ENCODE measurements around the gene TEX101.

Gene TEX101

DNA sequence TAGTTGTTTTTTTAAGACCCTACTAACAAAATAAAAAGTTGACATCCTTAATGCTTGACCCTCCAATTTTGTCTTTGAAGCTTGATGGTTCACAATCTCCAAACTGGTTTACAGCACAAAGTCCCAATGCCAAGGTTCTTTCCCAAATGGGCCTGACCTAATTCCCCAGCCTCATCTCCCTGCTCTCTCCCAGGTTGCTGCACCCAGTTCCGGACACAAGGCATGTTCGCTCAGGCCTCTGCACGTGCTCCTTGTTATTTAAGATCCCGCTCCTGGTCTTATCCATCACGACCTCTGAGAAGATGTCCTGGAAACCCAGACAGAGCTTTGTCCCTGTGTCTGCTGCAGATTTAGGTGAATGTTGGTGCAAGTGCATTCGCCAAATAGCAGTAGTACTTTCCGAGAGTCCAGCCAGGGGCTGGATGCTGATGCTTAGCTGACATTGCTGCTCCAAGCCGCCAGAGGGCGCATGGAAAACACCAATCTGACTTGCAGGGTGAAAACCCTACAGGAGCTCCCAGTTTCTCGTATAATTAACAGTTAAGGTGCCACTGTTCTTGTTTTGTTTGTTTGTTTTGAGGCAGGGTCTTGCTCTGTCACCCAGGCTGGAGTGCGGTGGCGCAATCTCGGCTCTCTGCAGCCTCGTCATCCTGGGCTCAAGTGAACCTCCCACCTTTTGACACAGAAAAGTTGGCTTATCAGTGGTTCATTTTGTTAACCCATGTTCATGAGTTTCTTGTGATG lies 32.2 kb downstream of the TEX101 start:
- peak; percentile 58 to 64 for DNase-seq (ENCODE audit: low read depth in 2 of 2)

DNA sequence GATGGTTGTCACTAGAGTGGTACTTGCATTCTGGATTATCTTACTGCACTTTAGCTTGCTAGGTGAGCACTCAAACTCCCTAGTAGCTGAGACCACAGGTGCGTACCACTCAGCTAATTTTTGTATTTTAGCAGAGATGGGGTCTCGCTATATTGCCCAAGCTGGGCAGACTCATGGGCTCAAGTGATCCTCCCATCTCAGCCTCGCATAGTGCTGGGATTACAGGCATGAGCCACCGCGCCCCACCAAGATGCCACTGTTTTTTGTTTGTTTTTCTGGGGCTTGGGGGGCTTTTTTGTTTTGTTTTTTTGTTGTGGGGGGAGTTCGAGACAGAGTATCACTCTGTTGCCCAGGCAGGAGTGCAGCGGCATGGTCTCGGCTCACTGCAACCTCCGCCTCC lies 33.0 kb downstream of the TEX101 start:
- DNase-seq (ENCODE audit: low read depth in 2 of 2): no peak

- no peak for DNase-seq (ENCODE audit: low read depth in 2 of 2)
These were observed 35.9 kb downstream of the TEX101 start for GRCh38 chr19:43450545-43450997.

DNA sequence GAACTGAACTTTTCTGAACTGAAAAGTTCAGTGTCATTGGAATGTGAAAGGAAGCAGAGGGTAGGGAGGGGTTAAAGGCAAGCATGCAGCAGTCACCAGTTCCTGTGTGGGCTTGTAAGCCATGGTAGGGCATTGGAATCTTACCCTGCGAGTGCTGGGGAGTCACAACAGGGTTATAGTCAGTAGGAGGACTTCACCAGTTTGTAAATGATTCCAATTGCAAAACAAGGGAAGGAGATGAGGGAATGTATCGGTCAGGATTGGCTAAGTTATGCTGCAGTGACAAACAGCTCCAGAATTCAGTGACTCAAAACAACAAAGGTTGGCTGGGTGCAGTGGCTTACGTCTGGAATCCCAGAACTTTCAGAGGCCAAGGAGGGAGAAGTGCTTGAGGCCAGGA lies 37.9 kb downstream of the TEX101 start:
- no peak for DNase-seq (ENCODE audit: low read depth in 2 of 2)

DNA sequence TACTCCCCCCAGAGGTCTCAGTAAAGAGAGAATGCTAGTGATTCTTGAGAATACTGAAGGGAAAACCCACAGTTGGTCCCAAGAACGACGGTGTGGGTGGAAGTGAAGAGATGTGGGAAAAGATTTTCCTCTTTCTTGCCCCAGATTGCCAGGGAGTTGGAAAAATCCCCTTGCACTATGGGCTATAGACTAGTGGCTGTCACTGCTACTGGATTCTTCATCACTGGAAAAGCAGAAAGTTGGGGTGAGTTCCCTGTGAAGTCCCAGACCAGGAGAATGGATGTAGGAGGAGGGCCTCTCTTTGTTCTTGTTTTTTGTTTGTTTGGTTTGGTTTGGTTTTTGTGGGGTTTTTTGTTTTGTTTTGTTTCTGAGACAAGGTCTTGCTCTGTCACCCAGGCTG lies 39.3 kb downstream of the TEX101 start:
- no peak for DNase-seq (ENCODE audit: low read depth in 2 of 2)

DNA sequence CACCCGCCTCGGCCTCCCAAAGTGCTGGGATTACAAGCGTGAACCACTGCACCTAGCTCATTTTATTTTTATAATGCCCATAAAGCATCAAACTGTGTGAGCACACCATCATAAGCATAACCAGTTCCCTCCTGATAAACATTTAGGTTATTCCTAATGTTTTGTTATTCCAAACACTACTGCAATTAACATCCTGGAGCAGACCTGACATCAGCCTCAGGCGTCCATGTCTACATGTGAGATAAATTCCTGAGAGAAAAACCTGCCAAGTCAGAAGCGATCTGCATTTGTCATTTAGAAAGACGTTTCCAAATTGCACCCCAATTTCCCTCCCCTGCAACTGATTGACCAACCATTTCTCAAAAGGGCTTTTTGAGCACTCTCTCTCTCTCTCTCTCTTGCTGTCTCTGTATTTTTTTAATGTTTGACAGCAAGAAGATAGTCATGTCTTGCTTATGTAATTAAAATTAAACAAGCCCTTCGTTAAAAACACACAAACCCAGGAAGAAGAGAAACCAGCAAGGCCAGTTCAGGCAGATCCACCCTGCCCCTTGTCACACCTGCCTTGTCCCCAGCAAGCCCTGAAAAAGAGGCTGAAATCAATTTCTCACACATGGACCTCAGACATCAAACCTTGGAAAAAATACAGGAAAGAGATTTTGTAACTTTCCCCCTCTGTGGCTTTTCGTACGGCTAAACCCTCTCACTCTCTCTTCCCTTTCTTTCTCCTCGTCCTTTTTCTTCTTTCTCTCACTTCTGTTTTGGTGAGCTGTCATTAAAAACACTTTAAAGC lies 40.8 kb downstream of the TEX101 start:
- no peak for DNase-seq (ENCODE audit: low read depth in 2 of 2)

DNA sequence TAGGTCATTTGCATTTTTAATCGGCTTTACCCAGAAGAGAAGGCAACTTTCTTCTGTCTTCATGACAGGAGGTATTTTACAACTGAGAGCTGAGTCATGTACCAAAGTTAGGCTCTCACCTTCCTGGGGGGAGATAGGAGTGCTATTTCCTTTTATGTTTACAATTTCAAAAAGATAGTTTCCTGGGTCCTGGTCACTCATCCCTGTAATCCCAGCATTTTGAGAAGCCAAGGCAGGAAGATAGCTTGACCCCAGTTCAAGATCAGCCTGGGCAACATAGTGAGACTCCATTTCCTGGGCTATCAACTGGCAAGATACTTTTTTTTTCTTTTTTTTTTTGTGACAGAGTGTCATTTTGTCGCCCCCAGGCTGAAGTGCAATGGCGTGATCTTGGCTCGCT lies 43.1 kb downstream of the TEX101 start:
- no peak for DNase-seq (ENCODE audit: low read depth in 2 of 2)

- DNase-seq (ENCODE audit: low read depth in 2 of 2): no peak
These were observed 45.8 kb downstream of the TEX101 start for GRCh38 chr19:43460362-43461016.

DNA sequence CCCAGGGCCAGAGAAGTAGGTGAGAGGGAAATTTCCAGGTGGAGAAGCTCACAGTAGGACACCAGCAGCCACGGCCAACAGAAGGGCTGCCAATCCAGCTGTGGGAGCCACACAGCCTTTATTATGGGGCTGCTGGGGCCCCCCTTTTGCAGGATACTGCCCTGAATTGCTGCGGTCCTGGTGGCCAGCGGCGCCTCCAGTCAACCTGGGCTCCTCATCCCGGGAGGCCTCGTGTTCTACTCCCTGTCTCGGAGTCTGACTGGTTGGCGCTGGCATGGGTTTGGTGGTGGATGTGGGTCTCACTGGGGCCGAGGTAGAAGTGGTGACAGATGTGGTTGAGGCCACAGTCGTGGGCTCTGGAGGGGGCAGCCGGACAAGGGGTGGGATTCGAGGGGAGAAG lies 46.6 kb downstream of the TEX101 start:
- no peak for DNase-seq (ENCODE audit: low read depth in 2 of 2)

GRCh38 chr19:43462383-43462782 lies 47.7 kb downstream of the TEX101 start:
- DNase-seq (ENCODE audit: low read depth in 2 of 2): no peak

- no peak for DNase-seq (ENCODE audit: low read depth in 2 of 2)
These were observed 48.2 kb downstream of the TEX101 start for GRCh38 chr19:43462785-43463380.

DNA sequence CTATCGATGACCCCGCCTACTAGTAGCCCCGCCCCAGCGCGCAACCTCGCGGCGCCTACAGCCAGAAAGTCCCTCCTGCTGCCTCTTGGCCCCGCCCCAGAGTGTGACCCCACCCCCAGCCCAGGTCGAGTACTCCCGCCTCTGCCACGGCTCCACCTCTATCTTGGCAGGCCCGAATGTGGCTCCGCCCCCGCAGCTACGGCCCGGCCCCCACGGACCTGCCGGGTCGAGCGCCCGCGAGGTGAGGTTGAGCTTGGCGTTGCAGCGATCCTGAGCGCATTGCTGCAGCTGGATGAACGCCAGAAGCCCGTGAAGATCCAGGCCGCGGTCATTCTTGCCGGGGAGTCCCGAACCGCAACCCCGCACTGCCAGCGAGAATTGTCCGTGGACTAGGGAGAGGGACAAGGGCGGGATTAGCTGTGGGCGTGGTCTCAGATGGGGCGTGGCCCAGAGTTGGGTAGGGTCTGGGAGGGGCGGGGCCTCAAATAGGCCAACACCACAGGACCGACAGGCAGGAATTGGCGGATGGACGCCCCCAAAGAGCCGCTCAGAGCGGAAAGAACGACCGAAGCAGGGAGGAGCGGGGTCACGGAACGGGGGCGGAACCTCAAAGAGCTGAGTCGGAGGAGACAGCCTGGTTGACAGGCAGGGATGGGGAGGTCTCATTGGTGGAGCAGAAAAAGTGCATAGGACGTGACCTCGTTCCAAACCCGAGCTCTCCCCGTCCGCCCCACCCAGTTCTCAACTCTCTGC lies 48.9 kb downstream of the TEX101 start:
- peak; percentile 99 to 100 for DNase-seq (ENCODE audit: low read depth in 2 of 2)

- DNase-seq (ENCODE audit: low read depth in 2 of 2): peak; percentile 48 to 67
These were observed 49.6 kb downstream of the TEX101 start for GRCh38 chr19:43464134-43464775.

- DNase-seq (ENCODE audit: low read depth in 2 of 2): no peak
These were observed 50.9 kb downstream of the TEX101 start, which contains the start of gene LYPD3 for GRCh38 chr19:43465468-43466120. Gene LYPD3, minus strand, starts transcription at chr19:43465608. Its CDS starts 37 bp downstream, at chr19:43465571.

GRCh38 chr19:43466793-43467192 lies 52.1 kb downstream of the TEX101 start:
- no peak for DNase-seq (ENCODE audit: low read depth in 2 of 2)

DNA sequence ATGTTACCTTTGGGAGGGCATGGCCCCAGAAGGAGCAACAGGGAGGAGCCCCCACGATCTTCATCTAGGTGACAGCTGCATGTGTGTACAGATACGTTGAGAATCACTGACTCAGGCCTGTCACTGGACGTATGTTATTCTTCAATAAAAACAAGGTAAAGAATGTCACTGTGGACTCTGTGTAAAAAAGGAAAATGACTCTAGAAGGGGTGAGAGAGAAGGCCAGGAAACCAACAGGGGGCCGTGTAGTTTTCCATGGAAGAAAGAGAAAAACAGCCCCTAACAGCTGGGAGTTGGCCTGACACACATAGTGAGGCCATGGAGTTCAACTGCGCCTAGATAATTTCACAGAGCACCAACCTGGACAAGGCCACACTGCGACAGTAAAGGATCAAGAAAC lies 52.6 kb downstream of the TEX101 start:
- no peak for DNase-seq (ENCODE audit: low read depth in 2 of 2)

DNA sequence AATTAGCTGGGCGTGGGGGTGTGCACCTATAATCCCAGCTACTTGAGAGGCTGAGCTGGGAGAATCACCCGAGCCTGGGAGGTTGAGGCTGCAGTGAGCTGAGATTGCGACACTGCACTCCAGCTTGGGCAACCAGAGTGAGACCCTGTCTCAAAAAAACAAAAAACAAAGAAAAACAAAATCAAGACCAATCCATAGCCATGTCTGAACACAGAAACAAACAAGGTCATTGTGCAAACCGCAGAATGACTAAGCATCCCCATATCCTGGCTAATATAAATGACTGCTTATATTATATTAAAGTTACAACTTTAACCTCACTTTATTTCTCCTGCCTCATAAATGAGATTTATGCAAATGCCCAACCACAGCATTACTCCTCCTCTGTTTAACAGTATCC lies 53.0 kb downstream of the TEX101 start:
- DNase-seq (ENCODE audit: low read depth in 2 of 2): no peak
